EH (cell line): ENCODE data around the gene ZDHHC4.
A peak's percentile ranks its signal among the peaks of the same experiment; 100 is the strongest.
"Not testable (repeated sequence)": the region's sequence is repeated elsewhere in the genome, so short reads cannot be mapped to it uniquely, and the experiment has no call there.

Experiments
- DNase-seq: peaks from one replicate; pipeline ENCODE4 v3.0.0-alpha.2; 2015; ENCODE audit warnings: low read depth

Gene ZDHHC4

DNA sequence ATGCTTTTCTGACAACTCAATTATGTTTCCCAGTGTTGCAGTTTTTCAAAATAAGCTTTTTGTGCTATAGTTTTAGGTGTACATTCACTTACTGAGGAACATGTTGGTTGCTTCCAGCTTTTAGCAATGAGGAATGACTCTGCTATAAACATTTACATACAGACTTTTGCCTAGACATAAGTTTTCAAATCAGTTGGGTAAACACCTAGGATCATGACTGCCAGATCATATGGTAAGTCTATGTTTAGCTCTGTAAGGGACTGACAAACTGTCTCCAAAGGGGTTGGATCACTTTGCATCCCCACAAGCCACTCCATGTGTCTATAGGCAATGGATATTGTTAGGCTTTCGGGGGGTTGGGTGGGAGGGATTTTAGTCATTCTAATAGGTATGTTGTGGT lies 15.1 kb upstream of the ZDHHC4 start:
- no peak for DNase-seq

GRCh38 chr7:6563936-6564770 lies 13.1 kb upstream of the ZDHHC4 start:
- no peak for DNase-seq

- no peak for DNase-seq
Observed at GRCh38 chr7:6565655-6566054, 11.6 kb upstream of the ZDHHC4 start.

DNA sequence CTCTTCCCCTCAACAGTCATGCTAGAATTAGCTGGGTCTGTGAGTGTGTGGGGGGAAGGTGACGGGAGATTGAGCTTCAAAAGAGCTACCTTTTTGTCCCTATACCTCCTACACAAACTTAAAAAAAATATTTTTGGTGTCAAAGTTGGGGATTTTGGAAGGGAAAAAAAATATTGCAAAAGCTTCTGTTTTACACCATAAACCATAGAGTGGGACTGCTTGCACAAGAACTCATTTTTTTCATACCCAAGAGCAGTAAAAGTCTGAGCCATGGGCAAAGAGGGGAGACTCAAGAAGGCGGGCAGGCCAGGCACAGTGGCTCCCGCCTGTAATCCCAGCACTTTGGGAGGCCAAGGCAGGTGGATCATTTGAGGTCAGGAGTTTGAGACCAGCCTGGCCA lies 9.4 kb upstream of the ZDHHC4 start:
- no peak for DNase-seq

GRCh38 chr7:6571160-6571779 lies 6.0 kb upstream of the ZDHHC4 start:
- DNase-seq: peak; percentile 12

GRCh38 chr7:6575281-6576023 lies 1.8 kb upstream of the ZDHHC4 start:
- DNase-seq: no peak

DNA sequence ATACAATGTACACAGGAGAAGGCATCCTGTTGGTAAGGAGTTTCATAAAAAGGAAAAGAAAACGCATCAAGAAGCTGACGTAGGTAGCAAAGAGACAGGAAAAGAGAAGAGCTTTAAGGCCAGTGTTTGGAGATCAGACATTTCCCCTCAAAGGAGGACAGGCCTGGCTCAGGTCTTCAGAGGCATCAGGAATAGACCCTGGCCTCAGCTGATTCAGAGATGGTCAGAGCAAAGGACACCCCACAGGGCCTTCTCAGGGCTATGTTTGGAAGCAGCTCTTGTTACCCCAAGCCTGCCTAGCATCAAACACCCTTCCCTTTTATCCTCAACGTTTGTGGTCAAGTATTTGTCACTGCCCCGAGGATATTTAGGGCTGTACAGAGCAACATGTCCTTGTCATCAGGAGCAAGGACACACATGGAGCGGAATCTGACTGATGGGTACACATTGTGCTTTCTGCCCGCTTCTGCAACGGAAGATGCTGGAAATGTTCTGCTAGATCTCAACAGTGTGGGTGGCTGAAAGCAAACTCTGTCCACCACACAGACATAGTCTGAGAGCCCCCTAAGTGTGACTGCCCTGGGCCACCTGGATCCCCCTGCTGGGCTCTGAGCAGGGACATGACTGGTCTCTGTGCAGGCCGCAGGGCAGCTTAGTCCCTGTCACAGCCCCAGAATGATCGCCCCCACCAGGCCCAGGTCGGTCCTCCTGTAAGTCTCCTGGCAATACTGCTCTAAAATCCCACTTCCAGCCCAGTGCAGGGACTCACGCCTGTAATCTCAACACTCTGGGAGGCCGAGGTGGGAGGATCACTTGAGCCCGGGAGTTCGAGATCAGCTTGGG lies 1.0 kb upstream of the ZDHHC4 start:
- DNase-seq: peak; percentile 7

DNA sequence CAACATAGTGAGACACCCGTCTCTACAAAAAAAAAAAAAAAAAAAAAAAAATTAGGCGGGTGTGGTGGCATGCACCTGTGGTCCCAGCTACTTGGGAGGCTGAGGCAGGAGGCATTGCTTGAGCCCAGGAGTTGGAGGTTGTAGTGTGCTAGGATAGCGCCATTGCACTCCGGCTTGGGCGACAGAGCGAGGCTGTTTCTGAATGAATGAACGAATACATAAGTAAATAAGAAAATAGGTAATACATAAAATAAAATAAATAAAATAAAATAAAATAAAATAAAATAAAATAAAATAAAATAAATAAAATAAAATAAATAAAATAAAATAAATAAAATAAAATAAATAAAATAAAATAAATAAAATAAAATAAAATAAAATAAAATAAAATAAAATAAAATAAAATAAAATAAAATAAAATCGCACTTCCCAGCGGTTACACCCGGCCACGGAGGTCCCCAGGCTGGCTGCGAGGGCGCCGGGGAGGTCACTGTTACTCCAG lies 336 bp upstream of the ZDHHC4 start:
- peak; percentile 13 for DNase-seq

GRCh38 chr7:6578114-6579084 lies 1.1 kb downstream of the ZDHHC4 start:
- DNase-seq: peak; percentile 26

DNA sequence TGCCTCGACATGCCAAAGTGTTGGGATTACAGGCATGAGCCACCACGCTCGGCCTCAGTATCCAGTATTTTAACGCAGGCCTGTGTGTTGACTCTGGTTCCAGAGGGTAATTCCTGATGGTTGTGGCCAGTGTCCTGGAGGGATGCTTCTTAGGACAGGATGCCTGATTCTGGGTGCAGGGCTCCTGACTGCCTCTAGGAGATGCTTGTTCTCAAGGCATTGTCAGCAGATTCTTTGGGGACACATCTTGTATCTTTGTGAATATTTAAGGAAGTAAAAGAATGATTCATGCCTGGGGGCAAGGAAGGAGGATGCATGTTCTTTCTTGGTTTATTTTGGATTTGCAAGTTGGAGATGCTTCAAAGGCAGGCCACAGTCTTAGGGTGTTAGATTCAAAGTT lies 2.2 kb downstream of the ZDHHC4 start:
- DNase-seq: peak; percentile 63

GRCh38 chr7:6585746-6586432 lies 8.6 kb downstream of the ZDHHC4 start:
- not testable (repeated sequence) for DNase-seq

DNA sequence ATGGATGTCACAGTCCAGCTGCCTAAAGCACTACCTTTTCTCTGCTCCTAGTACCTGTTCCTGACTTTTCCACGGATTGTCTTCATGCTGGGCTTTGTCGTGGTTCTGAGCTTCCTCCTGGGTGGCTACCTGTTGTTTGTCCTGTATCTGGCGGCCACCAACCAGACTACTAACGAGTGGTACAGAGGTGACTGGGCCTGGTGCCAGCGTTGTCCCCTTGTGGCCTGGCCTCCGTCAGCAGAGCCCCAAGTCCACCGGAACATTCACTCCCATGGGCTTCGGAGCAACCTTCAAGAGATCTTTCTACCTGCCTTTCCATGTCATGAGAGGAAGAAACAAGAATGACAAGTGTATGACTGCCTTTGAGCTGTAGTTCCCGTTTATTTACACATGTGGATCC lies 11.3 kb downstream of the ZDHHC4 start:
- DNase-seq: no peak

- no peak for DNase-seq
Observed at GRCh38 chr7:6589151-6589828, 12.0 kb downstream of the ZDHHC4 start.

DNA sequence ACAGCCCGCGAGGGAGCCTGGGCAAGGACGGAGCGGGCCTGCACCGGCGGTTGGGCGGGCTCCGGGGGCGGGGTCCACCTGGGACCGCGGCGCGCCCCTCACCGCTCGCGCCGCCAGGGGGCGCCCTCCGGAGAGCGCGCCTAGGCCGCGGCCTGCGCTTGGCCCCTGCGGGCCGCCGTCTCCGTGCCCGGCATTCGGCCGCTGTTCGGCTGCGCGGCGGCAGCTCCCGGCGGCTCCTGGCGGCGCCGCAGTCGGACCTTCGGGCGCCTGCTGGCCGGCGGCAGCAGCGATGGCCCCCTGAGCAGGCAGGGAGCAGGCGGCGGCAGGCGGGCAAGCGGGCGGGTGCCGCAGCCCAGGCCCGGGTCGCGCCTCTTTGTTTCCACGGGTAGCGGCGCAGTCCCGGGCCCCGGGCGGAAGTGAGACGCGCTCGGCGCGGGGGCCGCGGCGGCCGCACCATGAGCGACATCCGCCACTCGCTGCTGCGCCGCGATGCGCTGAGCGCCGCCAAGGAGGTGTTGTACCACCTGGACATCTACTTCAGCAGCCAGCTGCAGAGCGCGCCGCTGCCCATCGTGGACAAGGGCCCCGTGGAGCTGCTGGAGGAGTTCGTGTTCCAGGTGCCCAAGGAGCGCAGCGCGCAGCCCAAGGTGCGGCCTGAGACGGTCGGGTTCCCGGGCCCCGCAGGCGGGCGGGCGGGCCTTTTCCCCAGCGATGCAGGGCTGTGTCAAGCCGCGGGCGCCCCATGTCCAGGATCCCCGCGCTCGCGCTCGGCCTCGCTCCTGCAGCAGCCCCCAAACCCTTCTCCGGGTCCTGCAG lies 12.8 kb downstream of the ZDHHC4 start, which contains the start of gene INTS15:
TSS of gene INTS15 (plus strand) at position 193 of the 816 bp plus-strand sequence. CDS start at position 456, 263 bp downstream.
- DNase-seq: peak; percentile 76

GRCh38 chr7:6590645-6591110 lies 13.4 kb downstream of the ZDHHC4 start:
- no peak for DNase-seq

DNA sequence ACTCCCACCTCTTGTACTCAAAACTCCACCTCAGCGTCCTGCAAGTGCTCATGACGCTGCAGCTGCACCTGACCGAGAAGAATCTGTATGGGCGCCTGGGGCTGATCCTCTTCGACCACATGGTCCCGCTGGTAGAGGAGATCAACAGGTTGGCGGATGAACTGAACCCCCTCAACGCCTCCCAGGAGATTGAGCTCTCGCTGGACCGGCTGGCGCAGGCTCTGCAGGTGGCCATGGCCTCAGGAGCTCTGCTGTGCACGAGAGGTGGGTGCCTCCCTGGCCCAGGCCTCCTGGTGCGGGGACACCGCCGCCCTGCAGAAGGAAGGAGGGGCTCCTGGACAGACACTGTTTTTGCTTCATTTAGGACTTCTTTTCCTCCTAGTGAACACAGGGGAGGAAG lies 22.8 kb downstream of the ZDHHC4 start:
- DNase-seq: no peak

DNA sequence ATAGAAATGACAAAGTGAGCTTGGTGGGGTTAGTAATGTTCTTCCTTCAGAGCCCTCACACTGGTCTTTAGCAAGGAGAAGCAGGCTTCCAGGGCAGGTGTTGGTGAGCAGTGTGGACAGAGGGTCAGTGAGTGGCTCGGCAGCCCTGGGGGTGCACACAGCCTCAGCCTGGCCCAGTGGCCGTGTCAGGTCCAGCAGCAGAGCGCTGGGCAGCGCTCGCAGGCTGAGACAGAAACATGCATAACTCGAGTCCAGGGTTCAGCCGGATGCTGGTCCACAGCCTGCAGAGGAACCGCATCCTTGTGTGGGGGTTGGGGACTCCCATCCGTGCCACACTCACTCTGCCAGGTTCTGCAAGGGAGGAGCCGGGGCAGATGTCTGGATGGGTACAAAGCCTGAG lies 27.2 kb downstream of the ZDHHC4 start:
- DNase-seq: no peak

GRCh38 chr7:6606866-6607583 lies 29.8 kb downstream of the ZDHHC4 start:
- no peak for DNase-seq
